Ramos (cell line): Measurements from ENCODE around the gene CIDEA.

ENCODE experiments used
- in situ Hi-C: fragments of 300-500 bp; cut with MboI; formaldehyde crosslinking; loops from one replicate; pipeline ENCODE4 v1.14.3; 2022; ENCODE audit warnings: low sequenced_read_pairs; ENCODE audit not compliant: unreplicated experiment

Gene CIDEA

DNA sequence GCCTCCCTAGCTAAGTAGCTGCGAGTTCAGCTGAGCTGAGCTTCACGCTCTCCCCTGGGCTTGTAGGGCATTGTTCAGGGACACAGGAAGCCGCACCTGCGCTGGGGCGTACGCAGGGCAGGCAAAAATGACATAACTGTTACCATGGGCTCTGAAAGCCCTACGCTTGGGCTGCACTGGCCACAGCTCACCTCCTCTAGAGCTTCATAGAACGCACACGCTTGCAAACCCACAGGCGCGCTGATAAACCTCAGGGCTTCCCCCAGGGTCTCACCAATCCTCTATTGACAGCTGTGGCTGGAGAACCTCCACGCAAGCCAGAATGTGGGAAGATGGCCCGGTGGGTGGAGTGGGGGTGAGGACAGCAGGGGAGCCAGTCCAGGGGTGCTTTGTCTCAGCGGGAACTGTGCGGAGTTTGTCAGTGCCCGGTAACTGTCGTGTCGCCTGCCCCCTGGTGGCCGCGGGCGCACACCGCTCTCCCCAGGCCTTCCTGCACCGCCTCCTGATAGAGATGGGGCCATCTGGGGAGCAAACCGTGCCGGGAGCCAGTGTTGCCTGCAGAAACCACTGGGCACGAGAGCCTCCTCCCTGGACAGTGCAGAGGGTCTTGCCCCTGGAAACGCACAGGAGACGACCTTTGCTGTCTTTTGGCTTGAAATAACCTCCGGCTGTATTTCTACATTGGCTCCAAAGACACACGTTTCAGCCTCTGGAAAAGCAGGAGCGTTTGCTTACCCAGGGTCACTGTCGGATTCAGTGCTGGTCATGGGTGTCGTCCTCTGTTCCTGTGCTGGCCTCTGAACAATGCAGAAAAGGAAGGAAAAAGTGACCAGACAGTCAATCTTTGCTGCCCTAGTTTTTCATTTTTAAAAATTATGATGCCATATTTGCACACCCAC is 17.0 kb upstream of the CIDEA start:
- in situ Hi-C loops, result loop anchor here (10.0 to 25.0 kb wide), 2 partner anchors 300 to 1632 kb away; no protein-coding TSS in a partner anchor

DNA sequence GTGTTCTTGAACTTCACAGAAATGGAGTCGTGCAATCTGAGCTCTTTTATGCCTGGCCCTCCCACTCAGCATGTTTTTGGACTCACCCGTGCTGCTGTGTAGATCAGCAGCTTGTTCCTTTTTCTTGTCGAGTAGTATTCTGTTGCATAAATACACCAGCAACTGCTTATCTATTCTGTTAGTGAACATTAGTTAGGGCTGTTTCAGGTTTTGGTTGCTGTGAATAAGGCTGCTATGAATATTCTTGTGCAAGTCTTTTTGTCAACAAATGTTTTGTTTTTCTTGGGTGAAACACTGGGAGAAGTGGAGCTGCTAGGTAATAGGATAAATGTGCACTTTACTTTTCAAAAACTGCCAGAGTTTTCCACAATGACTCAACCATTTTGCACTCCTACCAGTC is 15.3 kb upstream of the CIDEA start:
- in situ Hi-C loops, result loop anchor here (10.0 to 25.0 kb wide), 2 partner anchors 302 to 1634 kb away; no protein-coding TSS in a partner anchor

DNA sequence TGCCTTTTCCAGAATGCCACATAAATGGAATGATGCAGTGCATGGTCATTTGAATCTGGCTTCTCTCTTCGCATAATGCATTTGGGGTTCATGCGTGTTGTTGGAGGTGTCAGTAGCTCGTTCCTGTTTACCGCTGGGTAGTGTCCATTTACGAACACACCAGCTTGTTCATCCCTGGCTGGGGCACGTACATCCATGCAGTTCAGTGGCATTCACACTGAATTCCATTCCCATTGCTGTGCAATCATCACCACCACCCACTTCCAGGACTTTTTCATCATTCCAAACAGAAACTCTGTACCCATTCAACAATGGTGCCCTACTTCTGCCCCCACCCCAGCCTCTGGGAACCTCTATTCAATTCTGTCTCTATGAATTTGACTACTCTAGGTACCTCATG is 14.7 kb upstream of the CIDEA start:
- in situ Hi-C loops, result loop anchor here (10.0 to 25.0 kb wide), 2 partner anchors 302 to 1635 kb away; no protein-coding TSS in a partner anchor

DNA sequence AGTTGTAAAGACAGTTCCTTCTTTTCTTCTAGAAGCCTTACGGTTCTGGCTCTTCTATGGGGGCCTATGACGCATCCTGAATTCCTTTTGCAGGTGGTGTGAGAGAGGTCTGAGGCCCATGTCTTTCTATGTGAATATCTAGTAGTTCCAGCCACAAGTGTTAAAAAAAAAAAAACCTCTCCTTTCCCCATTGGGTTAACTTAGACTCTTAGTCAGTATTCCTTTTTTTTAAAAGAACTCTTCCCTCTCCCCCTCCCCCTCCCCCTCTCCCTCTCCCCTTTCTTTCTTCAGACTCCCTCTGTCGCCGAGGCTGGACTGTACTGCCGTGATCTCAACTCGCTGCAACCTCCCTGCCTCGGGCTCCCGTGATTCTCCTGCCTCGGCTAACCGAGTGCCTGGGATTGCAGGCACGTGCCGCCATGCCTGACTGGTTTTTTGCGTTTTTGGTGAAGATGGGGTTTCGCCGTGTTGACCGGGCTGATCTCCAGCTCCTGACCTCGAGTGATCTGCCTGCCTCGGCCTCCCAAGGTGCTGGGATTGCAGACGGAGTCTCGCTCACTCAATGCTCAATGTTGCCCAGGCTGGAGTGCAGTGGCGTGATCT is 11.4 kb upstream of the CIDEA start:
- in situ Hi-C loops, result loop anchor here (25.0 kb wide), 1 partner anchor 305 kb away; no protein-coding TSS in a partner anchor

DNA sequence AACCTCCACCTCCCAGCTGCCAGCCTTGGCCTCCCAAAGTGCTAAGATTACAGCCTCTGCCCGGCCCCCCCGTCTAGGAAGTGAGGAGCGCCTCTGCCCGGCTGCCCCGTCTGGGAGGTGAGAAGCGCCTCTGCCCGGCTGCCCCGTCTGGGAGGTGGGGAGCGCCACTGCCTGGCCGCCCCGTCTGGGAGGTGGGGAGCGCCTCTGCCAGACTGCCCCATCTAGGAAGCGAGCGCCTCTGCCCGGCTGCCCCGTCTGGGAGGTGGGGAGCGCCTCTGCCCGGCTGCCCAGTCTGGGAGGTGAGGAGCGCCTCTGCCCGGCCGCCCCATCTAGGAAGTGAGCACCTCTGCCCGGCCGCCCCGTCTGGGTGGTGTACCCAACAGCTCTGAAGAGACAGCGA is 10.9 kb upstream of the CIDEA start:
- in situ Hi-C loops, result loop anchor here (25.0 kb wide), 1 partner anchor 306 kb away; no protein-coding TSS in a partner anchor

DNA sequence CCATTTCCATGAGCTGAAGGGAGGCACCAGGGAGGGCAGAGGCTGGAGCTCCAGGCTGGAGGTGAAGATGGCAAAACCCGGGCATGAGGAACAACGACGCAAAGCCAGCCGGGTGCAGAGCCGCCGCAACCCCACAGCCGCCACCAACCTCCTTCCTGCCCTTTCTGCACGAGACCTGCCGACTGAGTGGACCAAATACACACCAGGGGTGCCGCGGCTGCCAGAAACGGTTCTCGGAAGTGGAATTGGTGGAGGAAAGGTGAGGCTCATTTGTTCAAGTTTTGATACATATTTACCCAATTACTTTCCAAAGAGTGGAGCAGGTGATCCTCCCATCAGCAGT is 8.4 kb upstream of the CIDEA start:
- in situ Hi-C loops, result loop anchor here (25.0 kb wide), 1 partner anchor 308 kb away; no protein-coding TSS in a partner anchor

DNA sequence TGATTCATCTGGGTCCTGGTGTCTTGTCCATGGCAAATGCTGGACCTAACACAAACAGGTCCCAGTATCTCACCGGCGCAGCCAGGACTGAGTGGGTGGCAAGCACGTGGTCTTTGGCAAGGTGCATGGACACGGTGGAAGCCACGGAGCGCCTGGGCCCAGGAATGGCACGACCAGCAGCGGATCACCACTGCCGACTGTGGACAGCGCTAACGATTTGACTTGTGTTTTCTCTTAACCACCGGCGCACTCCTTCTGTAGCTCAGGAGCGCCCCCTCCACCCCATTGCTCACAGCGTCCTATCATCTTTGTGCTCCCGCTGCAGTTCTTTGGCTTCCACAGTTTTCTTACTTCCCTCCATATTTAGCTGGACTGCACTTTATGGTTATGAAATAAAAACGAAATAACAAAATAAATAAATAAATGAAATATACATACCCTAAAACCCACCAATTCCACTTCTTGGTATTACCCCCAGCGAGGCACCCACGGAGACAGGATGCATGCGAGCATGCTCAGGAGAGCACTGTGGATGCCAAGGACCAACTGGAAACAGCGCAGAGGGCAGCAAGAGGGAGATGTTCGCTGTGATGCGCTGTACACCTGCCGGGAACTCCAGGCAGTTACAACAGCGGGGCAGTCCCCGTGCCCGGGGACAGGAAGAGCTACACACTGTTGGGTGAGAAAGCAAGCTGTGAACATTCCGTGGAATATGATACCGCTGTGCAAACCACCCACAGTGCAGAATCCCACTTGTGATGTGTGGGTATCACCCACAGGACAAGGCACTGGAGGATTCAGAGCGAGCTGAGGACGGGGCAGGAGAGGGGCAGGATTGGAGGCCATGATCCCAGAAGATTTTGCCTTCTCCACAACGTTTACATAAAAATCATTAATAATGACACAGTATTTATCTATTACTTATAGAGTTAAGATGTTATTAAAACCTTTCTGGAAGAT is 7.0 kb upstream of the CIDEA start:
- in situ Hi-C loops, result loop anchor here (25.0 kb wide), 1 partner anchor 310 kb away; no protein-coding TSS in a partner anchor

DNA sequence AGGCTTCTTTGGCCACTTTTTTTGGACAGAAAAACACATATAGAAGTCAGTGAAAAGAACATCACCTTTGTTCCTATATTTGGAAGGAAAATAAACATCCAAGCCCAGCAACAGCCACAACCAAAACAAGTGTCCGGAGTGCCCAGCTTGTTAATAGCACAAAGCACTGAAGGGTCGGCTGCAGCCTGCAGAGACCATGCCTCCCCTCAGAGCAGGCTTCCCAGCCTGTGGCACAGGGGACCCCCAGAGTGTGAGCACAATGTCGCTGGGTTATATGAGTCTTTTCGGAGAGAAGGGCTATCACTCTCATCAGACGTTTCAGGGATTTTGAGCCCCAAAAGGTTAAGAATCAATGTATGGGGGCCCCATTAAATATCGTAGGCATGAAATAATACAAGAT is 6.2 kb upstream of the CIDEA start:
- in situ Hi-C loops, result loop anchor here (25.0 kb wide), 1 partner anchor 311 kb away; no protein-coding TSS in a partner anchor

DNA sequence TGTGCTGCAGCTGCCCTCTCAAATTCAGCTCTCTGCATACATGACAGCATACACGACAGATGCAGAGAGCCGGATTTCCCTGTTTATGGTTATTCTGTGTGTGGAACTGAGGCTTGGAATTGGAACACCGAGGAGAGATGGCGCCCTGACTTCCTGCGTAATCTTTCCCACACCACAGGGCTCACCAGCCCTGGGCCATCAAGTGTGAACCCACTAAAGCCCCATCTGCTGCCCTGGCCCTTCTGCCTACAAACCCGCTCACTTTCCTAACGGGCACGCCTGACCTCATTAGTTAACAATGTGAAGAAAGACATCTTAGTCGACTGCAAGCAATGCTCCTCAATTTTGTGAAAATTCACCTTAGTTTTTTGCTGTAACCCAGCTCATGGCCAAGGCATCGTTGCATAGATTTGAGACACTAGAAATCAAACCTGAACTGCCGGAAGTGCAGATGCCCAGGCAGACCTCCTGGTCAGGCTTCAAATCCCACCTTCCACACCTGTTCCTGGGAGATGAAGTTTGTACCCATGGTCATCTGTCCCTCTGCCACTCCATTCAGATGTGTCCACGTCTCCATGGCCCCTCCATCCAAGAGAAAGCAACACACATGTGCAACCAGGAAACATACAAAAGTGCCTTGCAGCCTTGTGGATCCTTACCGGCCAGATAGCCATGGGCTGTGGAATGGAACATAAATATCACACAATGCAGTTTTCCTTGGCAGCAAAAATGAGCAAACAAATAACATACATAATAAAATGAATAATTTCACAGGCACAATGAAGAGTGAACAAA is 5.0 kb upstream of the CIDEA start:
- in situ Hi-C loops, result loop anchor here (25.0 kb wide), 1 partner anchor 312 kb away; no protein-coding TSS in a partner anchor

DNA sequence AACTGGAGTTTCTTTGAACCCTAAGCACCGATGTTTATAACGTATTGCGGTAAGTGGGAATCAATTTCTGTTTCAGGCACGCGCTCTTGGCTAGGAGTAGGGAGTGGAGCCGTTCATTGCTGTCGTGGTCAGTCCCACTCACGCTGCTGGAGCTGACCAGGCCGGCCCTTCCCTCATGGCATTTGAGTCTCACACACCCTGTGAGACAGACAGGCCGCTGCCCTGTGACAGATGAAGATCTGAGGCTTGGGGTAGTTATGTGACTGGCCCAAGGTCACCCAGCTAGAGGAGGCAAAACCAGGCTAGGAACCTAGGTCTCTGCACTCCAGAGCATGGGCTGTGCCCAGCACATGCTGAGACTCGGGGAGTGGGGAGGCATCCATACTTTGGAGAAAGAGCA is 2.9 kb upstream of the CIDEA start:
- in situ Hi-C loops, result no loop called here

DNA sequence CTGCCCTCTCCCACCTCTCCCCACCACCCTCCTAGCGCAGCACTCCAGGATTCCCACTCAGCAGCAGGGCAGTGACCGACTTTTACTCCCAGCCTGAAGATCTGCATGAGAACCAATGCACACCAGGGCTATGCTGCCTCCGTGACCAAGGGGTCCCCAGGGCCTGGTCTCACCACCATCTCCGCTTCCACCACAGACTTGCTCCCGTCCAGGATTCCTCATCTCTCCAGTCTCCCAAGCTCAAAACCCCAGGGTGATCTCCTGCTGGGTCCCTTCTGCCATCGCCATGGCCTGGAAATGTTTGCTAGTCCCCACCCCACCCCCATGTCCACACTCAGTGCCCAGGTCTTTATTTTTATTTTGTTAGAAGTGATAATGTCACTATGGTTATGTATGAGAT is 2.1 kb upstream of the CIDEA start:
- in situ Hi-C loops, result no loop called here

DNA sequence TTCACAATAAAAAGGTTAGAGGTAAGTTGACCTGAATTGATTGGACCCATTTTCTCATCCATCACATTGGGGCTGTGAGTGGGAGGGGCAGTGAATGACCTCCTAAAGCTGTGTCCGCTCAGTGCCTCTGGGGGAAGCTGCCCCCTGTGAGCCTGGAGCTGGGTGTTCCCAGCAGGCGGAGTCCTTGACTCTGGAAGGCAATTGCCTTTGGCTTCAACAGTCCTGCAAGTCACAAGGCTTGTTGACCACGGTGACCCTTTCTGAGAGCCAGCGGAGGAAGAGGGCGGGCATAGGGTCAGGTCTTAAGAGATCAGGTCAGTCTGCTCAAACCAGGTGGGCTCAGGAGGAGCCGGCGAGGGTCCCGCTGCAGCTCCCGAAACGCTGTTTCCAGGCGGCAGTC is 1.1 kb upstream of the CIDEA start:
- in situ Hi-C loops, result no loop called here

DNA sequence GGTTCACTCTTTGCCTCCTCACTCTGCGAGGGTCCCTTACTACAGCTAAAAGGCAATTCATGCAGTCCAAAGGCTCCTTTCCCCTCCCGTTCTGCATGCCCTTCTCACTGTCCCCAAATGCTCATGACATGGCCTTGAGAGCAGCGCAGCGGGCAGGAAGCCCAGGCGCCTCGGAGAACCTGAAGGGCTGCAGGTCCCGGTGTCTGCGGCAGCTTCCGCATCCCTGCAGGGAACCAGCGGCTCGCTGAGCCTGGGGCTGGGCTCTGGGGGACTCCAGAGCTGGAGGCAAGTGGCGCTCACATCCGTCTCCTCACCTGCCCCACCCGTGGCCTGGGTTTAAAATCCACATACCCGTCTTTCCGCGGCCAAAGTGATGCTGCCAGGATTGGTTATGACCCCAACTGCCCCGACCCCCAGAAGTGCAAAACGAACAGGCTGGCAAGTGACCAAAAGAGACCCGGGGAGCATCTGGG is 462 bp upstream of the CIDEA start:
- in situ Hi-C loops, result no loop called here

DNA sequence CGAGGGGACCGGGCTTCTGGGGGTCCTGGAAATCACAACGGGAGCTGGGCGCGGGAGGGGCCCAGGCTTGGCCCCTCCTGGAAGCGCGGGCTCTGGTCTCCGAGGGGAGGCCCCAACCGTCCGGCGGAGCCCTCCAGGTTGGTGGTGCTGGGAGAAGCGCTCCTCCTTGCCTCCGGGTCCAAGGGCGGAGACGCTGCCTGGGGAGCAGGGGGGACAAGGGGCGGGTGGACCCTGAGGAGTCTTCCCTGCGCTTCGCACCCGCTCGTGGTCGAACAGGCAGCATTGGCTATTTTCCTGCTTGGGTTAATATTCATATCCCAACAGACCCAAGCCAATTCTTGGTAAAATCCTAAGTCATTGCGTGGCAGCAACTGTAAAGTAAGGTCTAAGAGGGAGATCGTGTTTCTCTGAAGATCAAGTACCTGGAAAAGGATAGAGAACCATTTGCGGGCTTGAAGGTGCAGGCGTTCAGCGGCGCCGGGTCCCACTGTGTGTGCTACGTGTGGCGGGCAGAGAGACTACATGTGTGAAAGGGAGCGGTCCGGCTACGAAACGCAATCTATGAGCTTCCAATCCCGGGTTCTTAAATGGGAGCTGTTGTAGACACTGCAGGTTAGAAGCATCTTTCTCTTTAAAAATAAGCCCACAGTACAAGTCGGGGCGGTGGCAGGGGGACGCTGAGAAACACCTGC is 805 bp downstream of the CIDEA start:
- in situ Hi-C loops, result no loop called here

DNA sequence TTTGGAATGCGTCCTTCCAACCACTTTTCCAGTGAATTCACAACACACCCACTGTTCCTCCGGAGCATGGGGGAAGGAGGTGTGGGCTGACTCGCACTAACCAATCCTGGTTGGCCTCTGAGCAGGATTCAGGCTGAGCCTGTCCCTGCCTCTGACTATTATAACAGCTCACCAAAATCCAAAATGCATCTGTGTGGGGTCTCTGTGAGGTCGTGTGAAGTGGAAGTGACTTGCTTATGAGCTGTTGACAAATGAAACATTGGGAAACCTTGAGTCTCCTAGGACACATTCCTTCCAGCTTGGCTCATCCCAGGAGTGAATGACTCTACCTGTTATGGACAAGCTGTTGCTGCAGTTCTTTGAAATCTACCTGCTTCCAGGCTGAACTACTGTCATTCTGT is 1.5 kb downstream of the CIDEA start:
- in situ Hi-C loops, result no loop called here

DNA sequence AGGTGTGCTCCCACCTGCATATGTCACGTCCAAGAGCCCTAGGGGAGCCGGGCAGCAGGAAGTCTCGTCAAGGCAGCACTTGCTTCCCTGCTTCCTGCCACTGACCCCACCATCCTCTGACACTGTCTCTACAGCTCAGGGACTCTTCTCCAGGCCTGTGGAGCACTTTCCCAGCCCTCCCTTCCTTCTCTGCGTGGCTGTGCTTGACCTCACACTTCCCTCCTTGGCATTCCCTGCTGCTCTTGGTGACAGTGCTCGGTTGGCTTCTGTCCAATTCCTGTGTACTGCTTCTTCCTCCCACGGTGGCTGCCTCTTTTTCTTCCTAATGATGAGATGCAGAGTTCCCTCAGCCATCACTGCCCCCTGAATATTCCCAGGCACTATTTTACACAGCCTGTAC is 2.8 kb downstream of the CIDEA start:
- in situ Hi-C loops, result no loop called here

DNA sequence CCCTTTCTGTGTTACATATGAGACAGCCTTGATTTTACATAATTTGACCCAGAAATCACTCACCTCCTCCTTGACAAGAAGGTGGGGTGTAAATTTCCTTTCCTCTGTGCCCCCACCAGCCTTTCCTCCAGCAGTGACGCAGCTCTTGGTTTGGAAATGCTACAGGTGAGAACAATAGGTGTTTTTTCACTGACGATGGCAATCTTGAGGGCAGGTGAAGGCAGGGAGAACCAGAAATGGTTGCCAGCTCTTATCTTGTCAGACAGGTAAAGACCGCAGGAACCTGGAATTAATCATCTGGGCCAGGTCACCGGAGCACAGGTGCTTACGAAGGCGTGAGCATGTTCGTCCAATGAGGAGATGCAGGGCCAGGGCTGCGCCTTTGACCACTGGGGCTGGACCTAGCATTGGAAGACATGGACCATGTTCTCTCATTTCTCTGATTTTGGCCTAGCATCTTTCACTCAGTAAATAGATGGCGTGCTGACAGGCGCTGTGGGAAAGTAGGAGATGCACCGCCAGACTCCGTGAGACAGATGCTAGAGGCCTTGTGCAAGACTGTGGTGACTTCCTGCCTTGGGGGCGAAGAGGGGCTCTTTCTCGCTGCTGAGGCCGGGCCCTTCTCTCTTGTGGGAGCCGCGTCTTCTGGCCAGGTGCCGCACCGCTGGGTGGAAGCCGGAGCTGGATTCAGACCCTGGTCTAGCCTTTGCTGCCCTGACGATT is 4.0 kb downstream of the CIDEA start:
- in situ Hi-C loops, result no loop called here
